Measurements from ENCODE around the gene B3GALT2. TPM values are rescaled to one million over a fixed set of nuclear protein-coding genes. Genes with fewer than 3 reads are reported as not detected.

Gene B3GALT2
- total RNA-seq, 1 experiment from 2014 or later: not detected

DNA sequence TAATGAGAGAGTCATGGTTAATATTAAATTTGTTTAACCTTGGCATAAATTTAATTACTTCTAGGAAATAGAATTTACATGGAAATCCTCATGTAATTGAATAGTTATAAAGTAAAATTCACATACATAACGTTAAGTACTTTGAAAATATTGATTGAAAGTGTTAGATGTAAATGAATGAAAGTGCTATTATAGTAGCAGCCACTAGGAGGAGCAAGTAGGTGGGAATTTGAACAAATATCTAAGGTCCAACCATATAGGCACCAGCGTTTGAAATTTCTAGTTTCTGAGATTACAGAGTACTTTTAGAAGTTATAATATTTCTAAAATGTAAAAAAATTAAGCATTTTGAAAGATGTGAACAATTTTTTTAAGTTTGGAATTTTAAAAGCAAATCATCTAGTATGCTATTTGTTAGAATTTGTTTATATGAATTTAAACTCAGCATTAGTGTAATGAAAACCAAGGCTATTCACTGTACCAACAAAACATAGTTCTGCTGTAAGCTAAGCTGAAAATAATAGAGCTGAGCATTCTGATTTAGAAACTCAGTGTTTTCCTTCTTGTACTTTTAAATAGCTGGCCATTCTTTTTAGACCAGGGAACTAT is 3.3 kb downstream of the B3GALT2 start:
- H4K20me1 ChIP-seq (ENCODE audit: control insufficient read depth, insufficient read depth, insufficient read length): no peaks in the 10 kb centered on the region
- no peak overlapping the region for H3K9ac ChIP-seq (ENCODE audit: extremely low read depth, insufficient read length, low read length)
- no peak overlapping the region for H3K4me3 Mint-ChIP-seq

More for the DNA sequence above, 3.3 kb downstream of the B3GALT2 start:
- H3K36me3 Mint-ChIP-seq (ENCODE audit: insufficient read depth in 1 of 3, low read depth in 3 of 3): no peaks in the 10 kb centered on the region
- H3T11ph ChIP-seq (ENCODE audit: low read length): no peak overlapping the region
- TF ChIP-seq, protein P1, sequence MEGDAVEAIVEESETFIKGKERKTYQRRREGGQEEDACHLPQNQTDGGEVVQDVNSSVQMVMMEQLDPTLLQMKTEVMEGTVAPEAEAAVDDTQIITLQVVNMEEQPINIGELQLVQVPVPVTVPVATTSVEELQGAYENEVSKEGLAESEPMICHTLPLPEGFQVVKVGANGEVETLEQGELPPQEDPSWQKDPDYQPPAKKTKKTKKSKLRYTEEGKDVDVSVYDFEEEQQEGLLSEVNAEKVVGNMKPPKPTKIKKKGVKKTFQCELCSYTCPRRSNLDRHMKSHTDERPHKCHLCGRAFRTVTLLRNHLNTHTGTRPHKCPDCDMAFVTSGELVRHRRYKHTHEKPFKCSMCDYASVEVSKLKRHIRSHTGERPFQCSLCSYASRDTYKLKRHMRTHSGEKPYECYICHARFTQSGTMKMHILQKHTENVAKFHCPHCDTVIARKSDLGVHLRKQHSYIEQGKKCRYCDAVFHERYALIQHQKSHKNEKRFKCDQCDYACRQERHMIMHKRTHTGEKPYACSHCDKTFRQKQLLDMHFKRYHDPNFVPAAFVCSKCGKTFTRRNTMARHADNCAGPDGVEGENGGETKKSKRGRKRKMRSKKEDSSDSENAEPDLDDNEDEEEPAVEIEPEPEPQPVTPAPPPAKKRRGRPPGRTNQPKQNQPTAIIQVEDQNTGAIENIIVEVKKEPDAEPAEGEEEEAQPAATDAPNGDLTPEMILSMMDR (conservative IDR thresholded peaks at IDR 0.05): peak; percentile 86
- no peaks in the 10 kb centered on the region for H3K27me3 ChIP-seq (ENCODE audit: insufficient read depth, low read length)
- H2AFZ ChIP-seq (ENCODE audit: low read length): no peak overlapping the region
- H3K9me3 ChIP-seq (ENCODE audit: control insufficient read depth, low read depth, low read length): no peaks in the 10 kb centered on the region
- no peak overlapping the region for H2BK20ac ChIP-seq (ENCODE audit: low read depth, low read length, poor library complexity, severe bottlenecking)
- no peak overlapping the region for H4K8ac ChIP-seq (replicated peaks; ENCODE audit: insufficient read length, low read depth, low read length)
- H3K4me1 Mint-ChIP-seq: peaks cover 13 to 21% of the 10 kb centered on the region in 2 experiments
- H2BK5ac ChIP-seq (ENCODE audit: insufficient read length, low read length): no peak overlapping the region
- no peak overlapping the region for H2BK15ac ChIP-seq (ENCODE audit: low read depth, low read length)
- no peak overlapping the region for H3K18ac ChIP-seq (ENCODE audit: insufficient read length, low read depth, low read length)
- H2AK5ac ChIP-seq (ENCODE audit: insufficient read length, low read length): no peak overlapping the region
- H3K27ac Mint-ChIP-seq: no peak overlapping the region
- H3K79me1 ChIP-seq (ENCODE audit: insufficient read depth, low read depth, low read length, poor library complexity, severe bottlenecking): peaks cover 2% of the 10 kb centered on the region
- H3K9me3 Mint-ChIP-seq: no peaks in the 10 kb centered on the region
- no peaks in the 10 kb centered on the region for H3K27me3 Mint-ChIP-seq (ENCODE audit: low read depth)
- no peak overlapping the region for H3K56ac ChIP-seq (ENCODE audit: insufficient read length, low read depth, low read length)
- no peak overlapping the region for H3K4me2 ChIP-seq (ENCODE audit: insufficient read depth, insufficient read length, low read length)
- H3K14ac ChIP-seq (ENCODE audit: insufficient read depth, low read length): no peak overlapping the region
- H3K27ac ChIP-seq (ENCODE audit: insufficient read length, low read depth, low read length): no peak overlapping the region
- no peaks in the 10 kb centered on the region; the same call in 1 of the 2 replicates for H3K79me2 ChIP-seq (ENCODE audit: insufficient read depth, low read length)
- H4K91ac ChIP-seq (ENCODE audit: insufficient read length, low read depth, low read length): no peak overlapping the region
- no peaks in the 10 kb centered on the region for H3K4me1 ChIP-seq (ENCODE audit: insufficient read depth, low read length)
- no peak overlapping the region for H2BK120ac ChIP-seq (ENCODE audit: low read depth, low read length, poor library complexity, severe bottlenecking)
- H3K23me2 ChIP-seq (ENCODE audit: insufficient read length, low read depth, low read length, poor library complexity, severe bottlenecking): no peaks in the 10 kb centered on the region
- no peak overlapping the region for H2BK12ac ChIP-seq (ENCODE audit: insufficient read length, low read depth, low read length)
- DNase-seq: no peak
- no peak overlapping the region for H3K23ac ChIP-seq (ENCODE audit: insufficient read length, low read depth, low read length)
- WGBS (ENCODE audit: extremely low coverage, insufficient read length, low lambda C conversion rate): no CpG with 5 or more reads among the region's 2 CpGs
- H3K4ac ChIP-seq (ENCODE audit: low read depth, low read length): no peak overlapping the region
- no peak overlapping the region for H4K5ac ChIP-seq (ENCODE audit: insufficient read length, low read depth, low read length)
